GM12878 (cell line): ENCODE data around the gene UBE3D.

Source experiments
- CTCF ChIP-seq, 3 experiments: IDR thresholded peaks in 2 of 3; conservative IDR thresholded peaks in 1 of 3; 2 replicates each; pipeline ENCODE4 v1.5.1; 2011; ENCODE audit warnings: low read depth in 3 of 3, low read length in 3 of 3, mild to moderate bottlenecking in 3 of 3, control low read depth in 2 of 3, moderate library complexity in 2 of 3, inconsistent platforms in 1 of 3, mixed read lengths in 1 of 3; ENCODE audit not compliant: control insufficient read depth in 2 of 3, insufficient read depth in 1 of 3; ENCODE audit errors: extremely low read depth in 1 of 3
- EZH2 ChIP-seq: IDR thresholded peaks from 2 replicates; pipeline ENCODE4 v1.6.1; 2012; ENCODE audit warnings: low read depth, mild to moderate bottlenecking, control low read depth, inconsistent platforms, low read length, borderline replicate concordance; ENCODE audit not compliant: control insufficient read depth
- JUND ChIP-seq: IDR thresholded peaks from 2 replicates; pipeline ENCODE4 v1.6.1; 2012; ENCODE audit warnings: low read depth, mild to moderate bottlenecking, low read length, improper control_type of control experiment, moderate library complexity
- MAX ChIP-seq: IDR thresholded peaks from 2 replicates; pipeline ENCODE4 v1.6.1; 2012; ENCODE audit warnings: low read depth, low read length, improper control_type of control experiment
- PBX3 ChIP-seq: IDR thresholded peaks from 2 replicates; pipeline ENCODE4 v1.6.1; 2011; ENCODE audit warnings: mild to moderate bottlenecking, low read depth, low read length, moderate library complexity; ENCODE audit not compliant: insufficient replicate concordance
- RUNX3 ChIP-seq: IDR thresholded peaks from 2 replicates; pipeline ENCODE4 v1.6.1; 2012; ENCODE audit warnings: low read length, inconsistent platforms
- SMC3 ChIP-seq: IDR thresholded peaks from 2 replicates; pipeline ENCODE4 v1.6.1; 2011; ENCODE audit warnings: low read length, improper control_type of control experiment, borderline replicate concordance
- ZZZ3 ChIP-seq: IDR thresholded peaks from 2 replicates; pipeline ENCODE4 v1.6.1; 2011; ENCODE audit warnings: low read depth; ENCODE audit not compliant: control insufficient read depth, insufficient read length

GRCh38 chr6:82953871-82954270 lies 111.8 kb downstream of the UBE3D start:
- TF ChIP-seq PBX3 (no peak), SMC3 (no peak), CTCF (IDR thresholded peaks at IDR 0.05 in 2 of 3, conservative IDR thresholded peaks at IDR 0.05 in 1 of 3; ENCODE audit: control insufficient read depth in 2 of 3, extremely low read depth in 1 of 3, insufficient read depth in 1 of 3, low read depth in 3 of 3, low read length in 3 of 3) (no peak), MAX (no peak), ZZZ3 (no peak), RUNX3 (no peak), JUND (no peak), EZH2 (no peak)
